GM18505 (cell line): ENCODE results near the gene PSMA2.

Experiments
- ATAC-seq: cut with Tn5 transposase; IDR thresholded peaks from one replicate; pipeline ENCODE4 v1.9.1; 2021; ENCODE audit not compliant: unreplicated experiment
- POLR2A ChIP-seq: IDR thresholded peaks from 4 replicates; pipeline ENCODE4 v1.6.1; 2011; ENCODE audit warnings: borderline replicate concordance; ENCODE audit not compliant: insufficient read depth, insufficient read length; ENCODE audit errors: extremely low read depth

The PSMA2 gene

GRCh38 chr7:42956062-42956461, 24.1 kb upstream of the PSMA2 start:
- ATAC-seq = no peak
- TF ChIP-seq POLR2A = no peak

- TF ChIP-seq POLR2A = no peak
- no peak for ATAC-seq
Observed at GRCh38 chr7:42953994-42954393, 22.0 kb upstream of the PSMA2 start.

GRCh38 chr7:42952328-42952727, 20.4 kb upstream of the PSMA2 start:
- ATAC-seq = no peak
- TF ChIP-seq POLR2A = no peak

GRCh38 chr7:42950417-42950816, 18.4 kb upstream of the PSMA2 start:
- TF ChIP-seq POLR2A = no peak
- ATAC-seq = no peak

- no peak for ATAC-seq
- TF ChIP-seq POLR2A = no peak
Observed at GRCh38 chr7:42947521-42947920, 15.5 kb upstream of the PSMA2 start.

GRCh38 chr7:42946627-42946950, 14.6 kb upstream of the PSMA2 start:
- ATAC-seq = no peak
- no peak for TF ChIP-seq POLR2A

- TF ChIP-seq POLR2A = no peak
- peak; percentile 70 for ATAC-seq
Observed at GRCh38 chr7:42945821-42946626, 14.1 kb upstream of the PSMA2 start.

GRCh38 chr7:42940985-42941847, 9.2 kb upstream of the PSMA2 start:
- no peak for TF ChIP-seq POLR2A
- no peak for ATAC-seq

GRCh38 chr7:42939457-42940240, 7.7 kb upstream of the PSMA2 start:
- no peak for ATAC-seq
- no peak for TF ChIP-seq POLR2A

- no peak for TF ChIP-seq POLR2A
- ATAC-seq = no peak
Observed at GRCh38 chr7:42935861-42936260, 3.9 kb upstream of the PSMA2 start.

GRCh38 chr7:42934291-42934690, 2.3 kb upstream of the PSMA2 start:
- ATAC-seq = no peak
- no peak for TF ChIP-seq POLR2A

- no peak for TF ChIP-seq POLR2A
- no peak for ATAC-seq
Observed at GRCh38 chr7:42932811-42933591, 1.0 kb upstream of the PSMA2 start.

GRCh38 chr7:42931447-42931833, 534 bp downstream of the PSMA2 start:
- no peak for TF ChIP-seq POLR2A
- no peak for ATAC-seq
